GM12874 (cell line): ENCODE measurements around the gene CORO6.

Source experiments
- TF ChIP-seq, protein P1 (sequence below): IDR thresholded peaks from 2 replicates; pipeline ENCODE4 v1.5.1; 2011; ENCODE audit warnings: low read depth, mild to moderate bottlenecking, control low read depth, low read length, moderate library complexity; ENCODE audit not compliant: insufficient read depth

CORO6 gene

DNA sequence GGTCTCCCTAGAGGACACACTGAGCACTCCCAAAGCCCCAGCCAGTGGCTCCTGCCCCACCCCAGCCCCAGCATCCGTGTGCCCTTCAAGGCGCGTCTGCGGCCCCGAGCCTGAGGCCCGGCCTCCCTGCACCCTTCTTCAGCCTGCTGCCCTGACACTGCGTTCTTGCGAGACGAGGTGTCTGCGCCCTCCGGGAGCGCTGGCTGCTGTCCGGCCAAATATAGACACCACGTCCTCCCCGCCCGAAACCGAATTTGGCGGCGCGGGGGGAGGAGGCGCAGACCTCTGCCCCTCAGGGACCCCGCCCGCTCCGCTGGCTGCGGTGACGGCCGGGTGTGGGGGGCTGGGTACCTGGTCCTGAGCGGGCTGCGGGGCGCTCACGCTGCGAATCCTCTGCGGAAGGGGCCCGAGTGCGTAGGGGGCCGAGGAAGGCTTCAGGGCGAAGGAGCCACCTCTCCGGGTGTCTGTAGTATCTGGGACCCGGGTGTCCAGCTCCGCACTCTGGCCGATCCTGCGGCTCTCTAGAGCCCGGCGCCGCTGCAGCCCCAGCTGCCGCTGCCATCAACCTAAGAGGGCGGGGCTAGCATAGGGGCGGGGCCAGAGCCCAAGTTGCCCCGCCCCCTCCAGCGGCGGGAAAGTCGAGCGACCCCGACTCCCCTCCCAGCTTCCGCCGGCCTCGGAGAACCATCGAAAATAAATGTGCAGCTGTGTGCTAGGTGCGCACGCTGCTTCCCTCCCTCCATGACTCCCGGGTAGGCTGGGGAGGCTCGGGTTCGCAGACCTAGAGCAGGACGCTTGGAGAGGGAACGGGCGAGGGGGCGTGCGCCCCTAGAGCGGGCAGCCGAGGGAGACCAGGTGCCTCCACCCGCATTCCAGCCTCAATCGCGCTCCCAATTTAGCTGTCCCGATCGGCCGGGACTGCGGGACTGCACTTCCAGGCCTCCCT, at the start of gene CORO6:
TSS of gene CORO6 (minus strand) at position 576 of the 946 bp plus-strand sequence. CDS start 1,491 bp downstream, outside the sequence.
- TF ChIP-seq, protein P1, sequence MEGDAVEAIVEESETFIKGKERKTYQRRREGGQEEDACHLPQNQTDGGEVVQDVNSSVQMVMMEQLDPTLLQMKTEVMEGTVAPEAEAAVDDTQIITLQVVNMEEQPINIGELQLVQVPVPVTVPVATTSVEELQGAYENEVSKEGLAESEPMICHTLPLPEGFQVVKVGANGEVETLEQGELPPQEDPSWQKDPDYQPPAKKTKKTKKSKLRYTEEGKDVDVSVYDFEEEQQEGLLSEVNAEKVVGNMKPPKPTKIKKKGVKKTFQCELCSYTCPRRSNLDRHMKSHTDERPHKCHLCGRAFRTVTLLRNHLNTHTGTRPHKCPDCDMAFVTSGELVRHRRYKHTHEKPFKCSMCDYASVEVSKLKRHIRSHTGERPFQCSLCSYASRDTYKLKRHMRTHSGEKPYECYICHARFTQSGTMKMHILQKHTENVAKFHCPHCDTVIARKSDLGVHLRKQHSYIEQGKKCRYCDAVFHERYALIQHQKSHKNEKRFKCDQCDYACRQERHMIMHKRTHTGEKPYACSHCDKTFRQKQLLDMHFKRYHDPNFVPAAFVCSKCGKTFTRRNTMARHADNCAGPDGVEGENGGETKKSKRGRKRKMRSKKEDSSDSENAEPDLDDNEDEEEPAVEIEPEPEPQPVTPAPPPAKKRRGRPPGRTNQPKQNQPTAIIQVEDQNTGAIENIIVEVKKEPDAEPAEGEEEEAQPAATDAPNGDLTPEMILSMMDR, result no peak

DNA sequence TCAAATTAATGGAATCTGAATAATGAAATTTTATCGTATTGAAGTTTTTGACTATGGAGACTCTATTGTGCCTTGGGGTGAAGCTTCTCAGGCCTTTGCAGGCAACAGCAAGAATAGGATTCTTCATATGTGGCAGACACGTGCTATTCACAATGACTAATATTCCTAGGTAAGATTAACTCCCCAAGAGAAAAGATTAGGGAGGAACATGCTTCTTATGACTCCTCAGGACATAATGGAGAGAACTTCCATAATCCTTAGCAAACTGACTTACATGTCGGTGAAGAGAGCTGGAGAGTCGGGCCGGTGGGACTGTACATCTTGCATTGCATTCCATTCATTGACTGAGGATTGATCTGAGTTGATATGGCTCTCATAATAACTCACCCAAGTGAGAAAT, 48.9 kb upstream of the CORO6 start:
- TF ChIP-seq, protein P1, result no peak

DNA sequence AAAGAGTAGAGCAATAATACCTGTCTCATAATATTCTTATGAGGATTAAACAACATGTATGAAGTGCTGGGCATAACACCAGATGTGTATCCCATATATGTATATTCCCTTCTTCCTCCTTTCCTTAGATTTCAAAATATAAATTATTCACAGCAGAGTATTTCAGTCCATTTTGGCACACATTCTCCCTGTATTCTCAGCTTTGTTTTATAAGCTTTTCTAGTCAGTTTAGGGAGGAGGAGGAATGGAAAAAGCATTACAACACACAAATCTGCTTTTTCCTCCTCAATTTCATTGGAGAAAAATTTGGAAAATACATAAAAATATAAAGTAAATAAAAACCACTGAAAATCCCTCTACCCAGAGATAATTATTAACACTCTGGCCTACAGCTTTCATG, 46.6 kb upstream of the CORO6 start:
- TF ChIP-seq, protein P1, result no peak

DNA sequence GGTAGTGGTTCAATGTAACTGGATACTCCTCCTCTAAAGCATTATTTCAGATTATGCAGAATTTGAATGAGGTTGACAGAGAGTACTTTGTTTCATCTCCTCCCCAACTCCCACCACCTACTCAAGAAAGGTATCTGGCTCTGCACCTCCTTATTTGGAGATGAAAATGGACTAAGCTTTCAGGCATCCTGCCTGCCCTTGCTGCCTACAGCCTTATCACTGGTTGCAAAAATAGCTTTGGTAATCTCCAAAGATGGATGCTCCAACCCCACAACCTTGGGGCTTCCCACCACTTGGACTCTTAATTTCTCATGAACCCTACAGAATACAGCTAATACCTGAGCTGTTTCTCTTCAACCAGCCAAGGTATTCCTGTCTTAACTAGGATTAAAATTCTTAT, 45.3 kb upstream of the CORO6 start:
- TF ChIP-seq, protein P1, result no peak

DNA sequence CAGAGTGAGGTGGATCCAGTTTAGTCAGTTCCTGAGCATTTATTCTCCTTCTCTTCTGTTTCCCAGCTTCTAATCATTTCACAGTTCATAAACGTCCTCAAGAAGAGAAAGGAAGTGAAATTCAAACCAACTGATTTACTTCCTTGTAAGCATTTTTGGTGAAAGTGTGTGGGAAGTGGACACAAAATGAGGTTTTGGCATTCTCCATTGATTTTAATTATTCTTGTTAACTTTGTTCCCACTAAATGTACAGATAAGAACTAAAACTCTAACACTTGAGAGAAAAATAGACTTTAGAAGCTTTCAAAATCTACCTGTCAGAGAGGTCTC, 42.7 kb upstream of the CORO6 start:
- TF ChIP-seq, protein P1, result no peak

DNA sequence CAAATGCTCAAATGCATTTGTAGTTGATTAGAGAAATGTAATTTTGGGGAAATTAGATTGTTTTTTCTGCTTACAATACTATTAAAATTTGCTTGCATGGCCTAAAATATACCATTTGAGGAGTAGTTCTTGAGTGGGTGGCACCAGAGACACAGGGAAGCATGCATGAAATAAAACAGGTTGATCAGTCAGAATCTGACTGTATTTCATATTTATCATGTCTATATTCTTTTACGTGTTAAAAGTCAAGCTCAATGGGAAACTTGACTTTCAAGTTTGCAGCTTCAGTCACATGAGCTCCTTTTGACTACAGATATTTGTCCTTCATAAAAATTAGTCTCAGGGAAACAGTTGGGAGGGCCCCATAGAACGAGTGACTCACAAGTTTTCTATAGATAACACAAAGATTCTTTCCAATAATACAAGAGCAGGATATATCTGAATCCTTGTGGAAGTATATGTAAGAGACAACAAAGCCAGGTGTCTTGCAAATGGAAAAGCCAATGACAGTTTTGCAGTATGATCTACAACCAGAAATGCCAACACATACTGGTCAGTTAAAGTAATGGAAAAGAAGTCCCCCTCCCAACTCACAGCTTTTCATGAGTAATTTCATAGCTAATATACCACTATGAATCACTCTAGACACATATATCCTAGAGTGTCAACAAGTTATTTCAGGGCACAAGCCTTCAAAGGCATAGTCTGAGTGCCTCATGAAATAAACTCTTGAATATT, 42.2 kb upstream of the CORO6 start:
- TF ChIP-seq, protein P1, result no peak

DNA sequence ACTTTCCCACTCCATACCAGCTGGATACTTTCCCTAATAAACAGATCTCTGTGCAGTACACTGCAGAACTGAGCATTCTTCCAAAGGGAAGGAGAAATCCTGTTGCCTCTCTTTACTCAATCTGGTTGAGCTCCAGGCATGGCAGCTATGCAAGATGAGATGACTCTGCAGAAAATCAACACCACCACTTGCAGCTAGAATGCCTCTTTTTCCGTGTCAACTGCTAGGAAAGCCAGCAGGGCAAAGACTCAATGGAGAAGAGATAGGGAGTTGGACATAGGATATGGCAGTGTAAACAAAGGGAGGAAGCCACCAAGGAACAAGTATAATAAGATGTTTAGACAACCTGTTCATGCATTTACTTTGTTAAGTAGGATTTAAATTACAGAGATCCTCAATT, 40.4 kb upstream of the CORO6 start:
- TF ChIP-seq, protein P1, result no peak
